NB4 (cell line): Measurements from ENCODE around the gene S100B.

Experiments used
- CTCF ChIP-seq: IDR thresholded peaks from one replicate; pipeline ENCODE4 v1.5.1; 2012; ENCODE audit warnings: low read depth, low read length
- MYC ChIP-seq: IDR thresholded peaks from 2 replicates; pipeline ENCODE4 v1.6.1; 2011; ENCODE audit warnings: low read depth, low read length
- POLR2A ChIP-seq: IDR thresholded peaks from 2 replicates; pipeline ENCODE4 v1.6.1; 2011; ENCODE audit warnings: mild to moderate bottlenecking; ENCODE audit not compliant: insufficient read length; ENCODE audit errors: extremely low read depth

GRCh38 chr21:46596201-46596600 is 8.7 kb downstream of the S100B start:
- TF ChIP-seq CTCF (no peak), POLR2A (no peak), MYC (no peak)
